HepG2 (cell line): ENCODE measurements around the gene SYNPO. TPM values are rescaled to one million over a fixed set of nuclear protein-coding genes. Genes with fewer than 3 reads are reported as not detected.

Experiments
- ATAC-seq: fragments of 200-7000 bp; cut with Tn5 transposase; 3 replicates; pipeline ENCODE4 v1.9.1; 2020; ENCODE audit warnings: mild to moderate bottlenecking, moderate library complexity
- BruUV-seq: library from RNA; stranded (reverse); fragments of 400-500 nt; replicated peaks from 2 replicates; lab custom pipeline; 2021; lab: Mats Ljungman, UMichigan
- CTCF ChIA-PET: fragments of 300-600 bp; formaldehyde crosslinking; extraction: SDS; loops from one replicate; lab custom pipeline; 2021; ENCODE audit warnings: low total read pairs, inconsistent platforms, low intra/inter-chr PET ratio; lab: Yijun Ruan, JAX
- POLR2A ChIA-PET: fragments of 350-600 bp; sonication (Branson Sonifier 250); formaldehyde crosslinking; loops from one replicate; lab custom pipeline; 2020; ENCODE audit warnings: antibody characterized with exemption, inconsistent platforms; lab: Yijun Ruan, JAX
- DNase-seq: peaks from one replicate; pipeline ENCODE4 v3.0.0-alpha.2; 2015; ENCODE audit warnings: low spot score
- FAIRE-seq: peaks from 3 replicates; lab custom pipeline; 2011; peaks lifted over from hg19 to GRCh38; lab: Jason Lieb, UNC
- H2AFZ ChIP-seq: one replicate; pipeline ENCODE4 v1.6.1; 2011; ENCODE audit warnings: low read length, inconsistent platforms
- H3K27ac ChIP-seq: fragments of 300-600 bp; 3 replicates; pipeline ENCODE4 v1.8.0; 2011; ENCODE audit warnings: mixed run types, mild to moderate bottlenecking, mixed read lengths, low read length, inconsistent platforms; ENCODE audit not compliant: insufficient read depth; ENCODE audit errors: extremely low read length
- H3K27me3 ChIP-seq, 2 experiments: fragments of 200-600 bp in 1 of 2; 2 replicates in 1 of 2; 3 replicates in 1 of 2; pipeline versions ENCODE4 v1.6.0 to v1.8.0; 2011; ENCODE audit warnings: low read length in 2 of 2, mild to moderate bottlenecking in 2 of 2, moderate library complexity in 2 of 2, inconsistent platforms in 1 of 2; ENCODE audit not compliant: insufficient read depth in 2 of 2, control insufficient read depth in 1 of 2
- H3K36me3 ChIP-seq, 2 experiments: fragments of 200-600 bp in 1 of 2; replicated peaks in 1 of 2; 2 replicates in 1 of 2; 3 replicates in 1 of 2; pipeline versions ENCODE4 v1.5.1 to v1.8.0; 2011; ENCODE audit warnings: low read length in 2 of 2, inconsistent platforms in 1 of 2; ENCODE audit not compliant: insufficient read depth in 2 of 2, control insufficient read depth in 1 of 2
- H3K4me1 ChIP-seq: 2 replicates; pipeline ENCODE4 v1.5.1; 2012; ENCODE audit warnings: low read length, inconsistent platforms; ENCODE audit not compliant: insufficient read depth
- H3K4me2 ChIP-seq: 2 replicates; pipeline ENCODE4 v1.6.0; 2011; ENCODE audit warnings: low read depth, low read length, inconsistent platforms
- H3K4me3 ChIP-seq, 3 experiments: fragments of 200-600 bp in 1 of 3; sonication (generic), shearing (Covaris generic) in 1 of 3; replicated peaks in 1 of 3; 2 replicates each; pipeline ENCODE4 v1.5.1; 2011 to 2016; ENCODE audit warnings: low read length in 3 of 3, inconsistent platforms in 2 of 3, low read depth in 2 of 3, mild to moderate bottlenecking in 2 of 3, control low read depth in 1 of 3, mixed read lengths in 1 of 3; ENCODE audit not compliant: insufficient read depth in 1 of 3
- H3K79me2 ChIP-seq: one replicate; pipeline ENCODE4 v1.6.1; 2011; ENCODE audit warnings: low read length, inconsistent platforms; ENCODE audit not compliant: insufficient read depth
- H3K9ac ChIP-seq: 2 replicates; pipeline ENCODE4 v1.6.0; 2011; ENCODE audit warnings: mild to moderate bottlenecking, low read depth, low read length, inconsistent platforms; ENCODE audit not compliant: insufficient read depth
- H3K9me3 ChIP-seq: 2 replicates; pipeline ENCODE4 v1.5.1; 2012; ENCODE audit warnings: mild to moderate bottlenecking, low read length
- H4K20me1 ChIP-seq: 2 replicates; pipeline ENCODE4 v1.6.0; 2011; ENCODE audit warnings: inconsistent platforms, mild to moderate bottlenecking, low read length, moderate library complexity; ENCODE audit not compliant: insufficient read depth
- KDM6A ChIP-seq: IDR thresholded peaks from 2 replicates; pipeline ENCODE4 v1.6.1; 2016; ENCODE audit warnings: low read depth
- KIAA2018 ChIP-seq: sonication (generic); formaldehyde crosslinking; IDR thresholded peaks from 2 replicates; pipeline ENCODE4 v1.5.0; 2020; ENCODE audit warnings: mild to moderate bottlenecking, missing genetic modification reagents, borderline replicate concordance
- PHB2 ChIP-seq: fragments of 450-650 bp; IDR thresholded peaks from 2 replicates; pipeline ENCODE4 v1.6.1; 2018; ENCODE audit not compliant: partially characterized antibody
- RNF2 ChIP-seq: fragments of 450-650 bp; conservative IDR thresholded peaks from 2 replicates; pipeline ENCODE4 v1.6.1; 2016; ENCODE audit warnings: low read depth
- YEATS4 ChIP-seq: sonication (generic); formaldehyde crosslinking; IDR thresholded peaks from 2 replicates; pipeline ENCODE4 v1.4.0; 2020; ENCODE audit warnings: missing genetic modification reagents, borderline replicate concordance
- ZBTB26 ChIP-seq: IDR thresholded peaks from 2 replicates; pipeline ENCODE4 v1.6.1; 2016; ENCODE audit warnings: missing compliant biosample characterization, missing genetic modification reagents, borderline replicate concordance
- ZFY ChIP-seq: sonication (generic); formaldehyde crosslinking; IDR thresholded peaks from 2 replicates; pipeline ENCODE4 v1.4.0; 2020; ENCODE audit warnings: missing genetic modification reagents
- ZNF232 ChIP-seq: sonication (generic); formaldehyde crosslinking; IDR thresholded peaks from 2 replicates; pipeline ENCODE4 v1.4.0; 2020; ENCODE audit warnings: missing genetic modification reagents, borderline replicate concordance
- ZNF281 ChIP-seq: sonication (generic); formaldehyde crosslinking; IDR thresholded peaks from 2 replicates; pipeline ENCODE4 v1.4.0; 2020; ENCODE audit warnings: missing genetic modification reagents, borderline replicate concordance
- ZNF44 ChIP-seq: sonication (generic); formaldehyde crosslinking; IDR thresholded peaks from 2 replicates; pipeline ENCODE4 v1.5.1; 2020; ENCODE audit warnings: mild to moderate bottlenecking, missing genetic modification reagents
- ZNF878 ChIP-seq: sonication (generic); formaldehyde crosslinking; IDR thresholded peaks from 2 replicates; pipeline ENCODE4 v1.8.1; 2023; ENCODE audit warnings: mild to moderate bottlenecking, missing genetic modification reagents, moderate library complexity
- ZSCAN29 ChIP-seq: sonication (generic); formaldehyde crosslinking; conservative IDR thresholded peaks from 2 replicates; pipeline ENCODE4 v1.4.0; 2020; ENCODE audit warnings: mild to moderate bottlenecking, missing genetic modification reagents
- WGBS: methylation state at CpG from one replicate; pipeline ENCODE4 v1.1.6; 2017; ENCODE audit warnings: low lambda C conversion rate; 5-methylcytosine and 5-hydroxymethylcytosine counted together
- in situ Hi-C: cut with HindIII; loops from 2 replicates; pipeline ENCODE4 v1.10.0; 2017; ENCODE audit warnings: low pct_unique_long_range_greater_than_20kb; ENCODE audit not compliant: extremely low pct_ligation_motif_present
- intact Hi-C: fragments of 100-400 bp; cut with micrococcal nuclease; formaldehyde crosslinking; loops from one replicate; pipeline ENCODE4 v1.10.0; 2022; ENCODE audit not compliant: unreplicated experiment
- polyA plus RNA-seq, 8 experiments: library from polyadenylated mRNA; depleted of rRNA in 3 of 8; stranded (reverse) in 7 of 8; unstranded in 1 of 8; fragments of >200 nt; fragmentation: Illumina TruSeq in 4 of 8; extraction: Trizol in 4 of 8; gene quantifications; 2 replicates each; pipeline versions ENCODE4 v1.2.1 to v1.2.3, GENCODE V29; 2011 to 2016; ENCODE audit warnings: low read depth in 4 of 8, missing spikeins in 1 of 8, mixed read lengths in 1 of 8; ENCODE audit not compliant: insufficient read depth in 1 of 8
- total RNA-seq, 5 experiments: library from RNA; depleted of rRNA; stranded (reverse); fragments of >200 nt; fragmentation: Illumina TruSeq; extraction: Trizol; gene quantifications; 2 replicates each; pipeline ENCODE4 v1.2.3, GENCODE V29; 2016; ENCODE audit warnings: low read depth in 1 of 5

SYNPO gene
- total and polyA plus RNA-seq, 2 of the 13 experiments (the other 11 are each of a cell fraction or from before 2014, with no cell fraction given), result 0.09 to 0.30 TPM

DNA sequence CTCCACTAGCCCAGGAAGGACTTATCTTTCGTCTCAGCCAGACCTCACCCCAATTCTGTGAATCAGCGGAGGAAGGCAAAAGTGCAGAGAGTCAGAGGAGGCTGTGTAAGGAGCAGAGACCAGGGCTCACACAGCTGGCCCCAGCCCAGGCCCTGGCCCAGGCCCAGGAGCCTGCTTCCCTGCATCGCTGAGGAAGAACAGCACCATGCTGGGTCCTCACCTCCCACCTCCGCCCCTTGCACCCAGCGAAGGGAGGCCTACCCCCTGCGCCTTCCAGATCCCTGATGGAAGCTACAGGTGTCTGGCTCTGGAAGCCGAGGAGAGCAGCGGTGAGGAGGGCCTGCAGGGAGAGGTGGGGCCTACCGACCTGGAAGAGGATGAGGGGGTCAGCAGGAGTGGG is 22.3 kb upstream of the SYNPO start:
- H3K4me2 ChIP-seq, result no peak overlapping the region
- intact Hi-C loops, result no loop called here
- peak; percentile 11; the same call in 1 of the 3 replicates for ATAC-seq
- POLR2A ChIA-PET, result no interaction called here
- no peaks in the 10 kb centered on the region for H3K36me3 ChIP-seq
- DNase-seq, result no peak
- peaks cover 38% of the 10 kb centered on the region for H3K4me1 ChIP-seq
- no peaks in the 10 kb centered on the region for H3K9me3 ChIP-seq
- H3K27me3 ChIP-seq, result peaks cover 0 to 28% of the 10 kb centered on the region in 2 experiments; a peak in 3 of 5 replicates
- no peak overlapping the region for H2AFZ ChIP-seq
- FAIRE-seq, result no peak
- H3K27ac ChIP-seq, result no peak overlapping the region
- in situ Hi-C loops, result no loop called here
- BruUV-seq, result no TSS peak
- no peak overlapping the region for H3K4me3 ChIP-seq
- no peaks in the 10 kb centered on the region for H3K79me2 ChIP-seq
- no peak overlapping the region for H3K9ac ChIP-seq
- H4K20me1 ChIP-seq, result no peaks in the 10 kb centered on the region
- CTCF ChIA-PET, result no interaction called here
- 34% methylated on average over 8 of the region's 9 CpGs for WGBS
- TF ChIP-seq KIAA2018 (CRISPR knock-in tag) (no peak), PHB2 (no peak), ZNF281 (CRISPR knock-in tag) (no peak), KDM6A (CRISPR knock-in tag) (no peak), ZNF878 (no peak), ZFY (no peak), YEATS4 (no peak), ZSCAN29 (CRISPR knock-in tag) (no peak), ZNF232 (CRISPR knock-in tag) (no peak), ZNF44 (no peak), ZBTB26 (CRISPR knock-in tag) (no peak), RNF2 (no peak)
